ENCODE results near the gene SCYL3.

DNA sequence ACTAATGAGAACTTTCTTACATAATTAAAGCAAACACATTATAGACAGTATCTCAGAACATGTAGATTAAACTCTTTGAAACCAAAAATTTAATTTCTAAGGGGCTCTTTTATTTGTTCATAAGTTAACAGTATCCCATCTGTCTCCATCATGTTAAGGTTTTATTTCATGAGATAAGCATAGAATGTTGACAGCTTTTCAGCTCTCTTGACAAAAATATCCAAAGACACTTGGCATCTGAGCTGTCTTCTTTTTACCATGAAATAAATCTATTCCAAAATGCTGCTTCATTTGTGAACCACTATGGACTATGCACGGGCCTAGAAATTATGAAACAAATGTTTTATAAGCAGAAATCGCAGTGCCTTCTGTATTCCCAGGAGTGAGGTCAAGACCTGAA lies 45.2 kb downstream of the SCYL3 start:
- TF ChIP-seq CTCF (IDR thresholded peaks at IDR 0.05) = no peak
- no peak for TF ChIP-seq POLR2A (IDR thresholded peaks at IDR 0.05)
